Stimulated activated CD8-positive, alpha-beta memory T cell treated with anti-CD3 and anti-CD28 coated beads, Interleukin-15, amount 100 ng/mL, for 1 hour (primary cell): ENCODE data around the gene DENND4A.
"Not testable (repeated sequence)": the region's sequence is repeated elsewhere in the genome, so short reads cannot be mapped to it uniquely, and the experiment has no call there.

Experiments used
- DNase-seq: peaks from one replicate; pipeline ENCODE4 v3.0.0-alpha.2; 2020; ENCODE audit warnings: low read depth

DENND4A gene

DNA sequence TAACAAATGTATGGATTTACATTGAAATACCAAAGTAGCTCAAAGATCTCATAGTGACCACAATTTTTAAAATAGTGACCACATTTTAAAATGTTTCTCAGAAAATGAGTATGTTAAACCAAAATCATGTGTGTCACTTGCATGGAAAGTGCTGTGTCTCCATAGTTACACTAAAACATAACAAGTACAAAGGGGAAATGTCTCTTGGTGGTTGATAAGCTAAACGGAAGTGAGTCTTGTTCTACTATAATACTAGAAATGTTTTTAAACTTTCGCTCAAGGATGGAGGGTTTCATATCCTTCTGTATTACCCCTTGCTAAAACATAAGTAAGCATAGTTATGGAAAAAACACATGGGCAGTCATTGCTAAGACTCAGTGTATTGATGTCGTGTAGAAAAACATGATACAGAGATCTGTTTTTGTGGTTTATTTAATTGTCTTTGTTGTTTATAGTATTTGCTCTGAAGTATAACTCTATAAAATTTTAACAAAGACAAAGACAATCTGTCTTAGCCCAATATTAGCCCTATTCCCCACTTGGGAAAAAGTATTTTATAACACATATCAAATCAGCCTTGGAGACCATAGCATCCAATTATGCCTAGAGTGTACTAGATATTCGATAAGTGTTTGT, 27.0 kb upstream of the DENND4A start:
- no peak for DNase-seq

GRCh38 chr15:65816441-65816840, 24.3 kb upstream of the DENND4A start:
- no peak for DNase-seq

DNA sequence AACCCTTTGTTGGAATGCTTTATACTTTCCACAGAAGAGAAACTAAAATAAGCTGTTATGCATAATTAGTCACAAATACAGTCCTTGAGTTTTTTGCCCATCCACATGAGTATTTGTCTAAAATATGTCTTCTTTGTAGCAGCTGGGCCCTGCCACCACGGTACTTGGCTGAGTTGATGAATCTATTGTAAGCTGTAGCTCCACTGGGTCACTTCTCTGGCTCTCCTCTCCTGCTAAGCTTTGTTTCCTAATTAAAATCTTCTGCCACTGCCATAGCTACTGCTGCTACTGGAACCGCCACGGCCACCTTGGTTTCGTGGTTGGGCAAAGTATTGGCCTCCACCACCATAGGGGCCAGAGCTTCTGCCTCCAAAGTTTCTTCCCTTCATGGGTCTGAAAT, 23.9 kb upstream of the DENND4A start:
- not testable (repeated sequence) for DNase-seq

- not testable (repeated sequence) for DNase-seq
Observed at GRCh38 chr15:65814271-65814670, 22.2 kb upstream of the DENND4A start.

- no peak for DNase-seq
Observed at GRCh38 chr15:65812916-65813315, 20.8 kb upstream of the DENND4A start.

- DNase-seq: no peak
Observed at GRCh38 chr15:65812467-65812866, 20.4 kb upstream of the DENND4A start.

DNA sequence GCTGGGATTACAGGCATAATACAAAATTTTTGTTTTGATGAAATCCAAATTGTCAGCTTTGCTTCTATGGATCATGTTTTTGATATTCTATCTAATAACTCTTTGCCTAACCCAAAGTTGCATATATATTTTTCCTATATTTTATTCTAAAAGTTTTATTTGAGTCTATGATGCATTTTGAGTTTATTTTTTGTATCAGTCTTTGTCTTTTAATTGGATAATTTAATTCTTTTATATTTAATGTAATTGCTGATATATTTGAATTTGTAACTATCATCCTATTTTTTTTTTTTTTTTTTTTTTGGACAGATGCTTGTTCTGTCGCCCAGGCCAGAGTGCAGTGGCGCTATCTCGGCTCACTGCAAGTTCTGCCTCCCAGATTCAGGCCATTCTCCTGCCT, 19.7 kb upstream of the DENND4A start:
- DNase-seq: no peak

GRCh38 chr15:65811011-65811733, 19.1 kb upstream of the DENND4A start:
- not testable (repeated sequence) for DNase-seq

GRCh38 chr15:65806397-65806796, 14.3 kb upstream of the DENND4A start:
- DNase-seq: no peak

GRCh38 chr15:65805019-65805745, 13.1 kb upstream of the DENND4A start:
- DNase-seq: no peak

- no peak for DNase-seq
Observed at GRCh38 chr15:65804252-65804931, 12.3 kb upstream of the DENND4A start.

DNA sequence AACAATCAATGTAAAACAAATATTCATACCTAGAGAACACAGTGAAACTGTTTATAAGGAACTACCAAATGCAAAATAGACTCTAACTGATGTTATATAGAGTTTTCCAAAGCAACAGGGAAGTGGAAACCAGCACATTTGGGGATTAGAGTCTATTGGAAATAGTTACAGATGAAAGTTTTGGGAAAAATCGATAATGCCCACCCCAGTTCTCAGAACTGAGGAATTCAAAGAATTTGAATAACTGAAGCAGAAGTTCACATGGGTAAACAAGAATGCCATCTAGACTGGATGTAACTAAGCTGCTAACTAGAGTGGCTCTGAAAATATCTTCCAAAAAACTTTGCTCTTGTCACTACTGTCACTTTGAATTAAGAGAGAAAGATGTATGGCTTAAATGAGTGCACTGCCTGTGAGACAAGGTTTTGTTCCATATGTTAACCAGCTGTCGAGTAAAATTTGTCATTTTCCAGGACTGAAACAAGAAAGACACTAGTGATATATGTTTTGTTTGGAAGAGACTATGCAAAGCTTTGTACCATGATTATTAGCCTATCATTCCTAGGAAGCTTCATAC, 9.2 kb upstream of the DENND4A start:
- no peak for DNase-seq

DNA sequence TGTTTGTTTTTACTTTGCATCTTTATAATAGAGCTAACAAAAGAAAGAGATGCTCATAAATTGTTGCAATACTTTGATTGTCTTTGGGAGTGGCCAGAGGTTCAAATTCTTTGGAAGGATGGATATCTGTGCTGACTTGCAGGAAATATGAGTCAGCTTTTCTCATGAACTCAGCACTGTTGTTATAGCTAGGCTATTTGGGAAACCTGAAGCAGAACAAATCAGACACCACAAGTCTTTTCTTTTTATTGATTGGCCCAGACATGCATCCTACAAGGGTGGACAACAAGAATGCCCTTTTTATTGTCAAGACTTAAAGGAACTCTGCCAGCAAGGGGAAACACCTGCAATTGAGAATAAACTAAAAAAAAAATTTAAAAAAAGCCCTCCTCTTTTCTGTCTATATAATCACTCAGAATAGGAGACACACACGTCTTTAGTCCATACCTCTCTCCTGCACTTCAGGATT, 4.6 kb upstream of the DENND4A start:
- DNase-seq: no peak

DNA sequence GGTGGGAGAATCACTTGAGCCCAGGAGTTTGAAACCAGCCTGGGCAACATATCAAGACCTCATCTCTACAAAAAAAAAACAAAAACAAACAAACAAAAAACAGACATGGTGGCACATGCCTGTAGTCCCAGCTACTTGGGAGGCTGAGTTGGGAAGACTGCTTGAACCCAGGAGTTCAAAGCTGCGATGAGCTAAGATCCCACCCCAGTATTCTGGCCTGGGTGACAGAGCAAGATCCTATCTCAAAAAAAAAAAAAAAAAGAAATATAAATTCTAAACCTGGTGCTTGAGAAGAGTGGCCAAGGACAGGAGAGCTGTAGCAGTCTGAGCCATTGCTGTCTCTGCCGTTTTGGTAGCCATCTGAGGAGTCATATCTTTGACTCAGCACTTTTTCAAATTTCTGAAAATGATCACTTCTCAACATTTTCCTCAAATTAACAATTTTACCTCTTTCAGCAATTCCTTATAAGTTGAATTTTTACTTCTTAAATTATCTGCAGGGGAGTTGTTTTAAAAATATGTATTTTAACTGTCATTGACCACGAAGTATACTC, 3.6 kb upstream of the DENND4A start:
- no peak for DNase-seq

- no peak for DNase-seq
Observed at GRCh38 chr15:65793818-65794104, 1.7 kb upstream of the DENND4A start.

GRCh38 chr15:65792988-65793817, 1.1 kb upstream of the DENND4A start:
- no peak for DNase-seq

DNA sequence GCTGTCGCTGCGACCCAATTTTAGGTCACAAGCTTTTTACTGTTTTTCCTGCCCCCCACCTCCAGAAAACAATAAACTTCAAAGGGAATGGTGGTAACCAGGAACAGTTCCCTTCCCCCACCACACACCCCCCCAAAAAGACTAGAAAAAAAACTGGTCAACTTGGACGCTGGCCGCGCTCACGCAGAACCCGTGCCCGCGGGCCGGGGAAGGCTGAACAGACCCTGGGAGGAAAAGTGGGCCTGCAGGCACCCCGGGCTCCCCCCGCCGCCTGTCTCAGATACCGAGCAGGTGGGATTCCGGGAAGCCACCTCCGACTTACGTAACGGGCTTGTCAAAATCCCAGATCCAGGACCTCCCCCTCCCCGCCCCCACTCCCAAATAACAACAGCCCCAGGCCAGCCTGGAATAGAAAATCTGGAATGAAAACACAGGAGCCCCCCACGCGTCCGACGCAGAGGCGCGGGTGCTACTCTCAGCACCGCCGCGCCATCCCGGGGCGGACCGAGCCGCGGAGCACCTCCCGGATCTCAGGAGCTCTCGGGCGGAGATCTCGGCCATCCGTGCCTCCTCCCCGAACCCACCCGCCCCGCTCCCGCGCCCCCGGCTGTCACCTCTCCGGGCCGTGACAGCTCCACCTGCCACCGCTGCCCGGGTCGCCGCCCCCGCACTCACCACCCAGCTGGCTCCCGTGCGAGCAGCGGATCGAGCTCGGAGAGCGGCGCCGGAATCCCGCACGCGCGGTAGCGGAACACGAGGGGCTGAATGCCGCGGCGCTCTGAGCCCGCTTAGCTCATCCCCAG, 557 bp downstream of the DENND4A start:
- peak; percentile 18 for DNase-seq

- no peak for DNase-seq
Observed at GRCh38 chr15:65790694-65791334, 1.3 kb downstream of the DENND4A start.

DNA sequence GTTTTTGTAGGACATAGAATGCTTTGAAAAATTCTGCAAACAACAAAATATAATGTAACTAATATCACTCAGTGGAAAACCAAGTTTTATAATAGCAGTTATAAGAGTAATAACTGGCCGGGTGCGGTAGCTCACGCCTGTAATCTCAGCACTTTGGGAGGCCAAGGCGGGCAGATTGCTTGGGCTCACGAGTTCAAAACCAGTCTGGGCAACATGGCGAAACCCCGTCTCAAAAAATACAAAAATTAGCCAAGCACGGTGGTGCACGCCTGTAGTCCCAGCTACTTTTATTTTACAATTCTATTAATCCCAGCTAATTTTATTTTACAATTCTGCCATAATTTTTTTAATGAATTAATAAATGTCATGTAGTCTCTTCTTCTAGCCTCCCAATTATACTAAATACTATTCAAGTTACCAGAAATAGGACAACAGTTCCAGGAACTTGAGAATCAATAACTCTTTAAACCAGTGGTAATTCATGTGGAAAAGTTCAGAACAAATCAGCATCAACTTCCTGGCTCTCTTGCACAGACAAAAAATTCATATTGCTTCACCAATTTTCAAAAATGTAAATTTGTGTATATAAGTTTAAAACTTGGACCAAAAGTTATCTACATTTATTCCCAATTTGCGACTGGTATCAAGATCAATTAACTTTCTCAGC, 2.2 kb downstream of the DENND4A start:
- no peak for DNase-seq
